Uterus (tissue), 2 donors: ENCODE results near the gene NSG1.

Experiments
- POLR2A ChIP-seq, 2 donors: fragments of 450-650 bp; IDR thresholded peaks; one replicate each; pipeline ENCODE4 v1.6.1; 2016; ENCODE audit warnings: antibody characterized with exemption in 2 of 2, mild to moderate bottlenecking in 1 of 2, moderate library complexity in 1 of 2
- TF ChIP-seq, protein P1 (sequence below), 4 experiments: fragments of 200-600 bp in 2 of 4; fragments of 450-650 bp in 2 of 4; sonication (generic) in 2 of 4; IDR thresholded peaks; one replicate each; pipeline ENCODE4 v1.5.1; 2016 to 2019; ENCODE audit warnings: antibody characterized with exemption in 4 of 4, mild to moderate bottlenecking in 2 of 4, moderate library complexity in 1 of 4

DNA sequence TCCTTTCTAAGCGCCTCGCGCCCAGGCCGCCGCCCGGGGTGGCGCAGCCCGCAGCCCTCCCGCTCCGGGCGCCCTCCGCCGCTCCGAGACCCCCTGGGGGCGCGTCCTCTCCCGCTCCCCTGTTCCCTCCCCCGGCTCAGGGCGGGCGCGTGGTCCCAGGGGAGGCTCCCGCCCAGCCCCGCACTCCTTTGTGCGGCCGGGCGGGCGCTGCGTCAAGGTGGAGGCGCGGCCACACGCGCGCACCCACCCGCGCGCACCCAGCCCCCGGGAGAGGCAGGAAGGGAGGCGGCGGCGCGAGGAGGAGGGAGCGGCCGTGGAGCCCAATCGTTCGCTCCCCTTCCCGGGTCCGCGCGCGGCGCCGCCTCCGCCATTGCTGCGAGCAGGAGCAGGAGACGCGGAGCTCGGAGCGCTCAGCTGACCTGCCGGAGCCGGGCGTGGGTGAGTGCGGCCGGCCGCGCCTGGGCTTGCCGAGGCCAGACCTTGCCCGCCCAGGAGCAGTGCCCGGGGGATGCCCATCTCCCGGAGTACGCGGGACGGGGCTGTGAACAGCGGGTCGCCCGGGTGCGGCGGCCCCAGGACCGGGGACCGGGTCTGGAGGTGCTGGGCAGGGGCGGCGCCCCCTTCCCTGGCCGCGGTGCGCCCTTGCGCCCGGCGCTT, at the start of gene NSG1:
- TF ChIP-seq, protein P1, sequence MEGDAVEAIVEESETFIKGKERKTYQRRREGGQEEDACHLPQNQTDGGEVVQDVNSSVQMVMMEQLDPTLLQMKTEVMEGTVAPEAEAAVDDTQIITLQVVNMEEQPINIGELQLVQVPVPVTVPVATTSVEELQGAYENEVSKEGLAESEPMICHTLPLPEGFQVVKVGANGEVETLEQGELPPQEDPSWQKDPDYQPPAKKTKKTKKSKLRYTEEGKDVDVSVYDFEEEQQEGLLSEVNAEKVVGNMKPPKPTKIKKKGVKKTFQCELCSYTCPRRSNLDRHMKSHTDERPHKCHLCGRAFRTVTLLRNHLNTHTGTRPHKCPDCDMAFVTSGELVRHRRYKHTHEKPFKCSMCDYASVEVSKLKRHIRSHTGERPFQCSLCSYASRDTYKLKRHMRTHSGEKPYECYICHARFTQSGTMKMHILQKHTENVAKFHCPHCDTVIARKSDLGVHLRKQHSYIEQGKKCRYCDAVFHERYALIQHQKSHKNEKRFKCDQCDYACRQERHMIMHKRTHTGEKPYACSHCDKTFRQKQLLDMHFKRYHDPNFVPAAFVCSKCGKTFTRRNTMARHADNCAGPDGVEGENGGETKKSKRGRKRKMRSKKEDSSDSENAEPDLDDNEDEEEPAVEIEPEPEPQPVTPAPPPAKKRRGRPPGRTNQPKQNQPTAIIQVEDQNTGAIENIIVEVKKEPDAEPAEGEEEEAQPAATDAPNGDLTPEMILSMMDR (IDR thresholded peaks at IDR 0.05) = no peak
- no peak for TF ChIP-seq POLR2A (IDR thresholded peaks at IDR 0.05)
